Umbilical cord (tissue), 2 donors: ENCODE measurements around the gene SPATA2L. TPM values are rescaled to one million over a fixed set of nuclear protein-coding genes. Genes with fewer than 3 reads are reported as not detected.

Experiments
- DNase-seq: peaks from one replicate; pipeline ENCODE4 v3.0.0-alpha.2; 2015; ENCODE audit warnings: low spot score
- total RNA-seq: library from RNA; depleted of rRNA; stranded (reverse); fragments of >200 nt; gene quantifications from one replicate; pipeline ENCODE4 v1.2.3, GENCODE V29; 2014; ENCODE audit warnings: low replicate concordance; ENCODE audit not compliant: insufficient read depth

SPATA2L gene
- total RNA-seq, 1 donor from 2014 or later = 12.5 TPM

GRCh38 chr16:89729293-89729692, 27.8 kb upstream of the SPATA2L start:
- DNase-seq = no peak

DNA sequence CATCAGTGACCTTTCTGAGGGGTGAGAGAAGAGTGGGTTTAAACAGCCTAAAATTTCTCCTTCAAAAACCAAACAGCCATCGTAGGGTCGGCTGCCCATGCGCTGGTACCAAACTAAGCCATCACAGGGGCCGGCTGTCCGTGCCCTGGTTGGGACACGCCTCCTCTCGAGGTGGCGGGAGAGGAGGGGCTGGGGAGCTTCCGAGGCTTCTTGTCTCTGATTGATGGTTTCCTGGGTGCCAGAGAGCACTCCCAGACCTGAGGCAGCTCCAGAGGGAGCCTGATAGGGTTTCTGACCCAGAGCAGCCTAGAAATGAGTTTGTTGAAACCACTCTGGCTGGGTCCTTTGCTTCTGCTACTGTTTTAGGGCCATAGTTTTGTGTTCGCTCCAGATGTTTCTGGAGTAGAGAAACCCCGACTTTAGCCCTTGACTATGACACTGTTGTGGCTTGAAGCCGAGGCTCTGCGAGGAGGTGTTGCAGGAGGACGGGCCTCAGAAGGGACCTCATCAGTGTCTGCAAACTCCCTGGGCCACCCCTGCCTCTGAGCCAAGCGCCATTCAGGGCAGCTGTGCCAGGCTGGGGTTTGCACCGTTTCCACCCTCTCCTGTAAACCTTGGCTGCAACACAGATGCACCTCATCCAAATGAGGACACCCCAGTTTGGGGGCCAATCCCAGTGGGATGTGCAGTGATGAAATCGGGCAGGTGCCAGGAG, 26.1 kb upstream of the SPATA2L start:
- DNase-seq = no peak

DNA sequence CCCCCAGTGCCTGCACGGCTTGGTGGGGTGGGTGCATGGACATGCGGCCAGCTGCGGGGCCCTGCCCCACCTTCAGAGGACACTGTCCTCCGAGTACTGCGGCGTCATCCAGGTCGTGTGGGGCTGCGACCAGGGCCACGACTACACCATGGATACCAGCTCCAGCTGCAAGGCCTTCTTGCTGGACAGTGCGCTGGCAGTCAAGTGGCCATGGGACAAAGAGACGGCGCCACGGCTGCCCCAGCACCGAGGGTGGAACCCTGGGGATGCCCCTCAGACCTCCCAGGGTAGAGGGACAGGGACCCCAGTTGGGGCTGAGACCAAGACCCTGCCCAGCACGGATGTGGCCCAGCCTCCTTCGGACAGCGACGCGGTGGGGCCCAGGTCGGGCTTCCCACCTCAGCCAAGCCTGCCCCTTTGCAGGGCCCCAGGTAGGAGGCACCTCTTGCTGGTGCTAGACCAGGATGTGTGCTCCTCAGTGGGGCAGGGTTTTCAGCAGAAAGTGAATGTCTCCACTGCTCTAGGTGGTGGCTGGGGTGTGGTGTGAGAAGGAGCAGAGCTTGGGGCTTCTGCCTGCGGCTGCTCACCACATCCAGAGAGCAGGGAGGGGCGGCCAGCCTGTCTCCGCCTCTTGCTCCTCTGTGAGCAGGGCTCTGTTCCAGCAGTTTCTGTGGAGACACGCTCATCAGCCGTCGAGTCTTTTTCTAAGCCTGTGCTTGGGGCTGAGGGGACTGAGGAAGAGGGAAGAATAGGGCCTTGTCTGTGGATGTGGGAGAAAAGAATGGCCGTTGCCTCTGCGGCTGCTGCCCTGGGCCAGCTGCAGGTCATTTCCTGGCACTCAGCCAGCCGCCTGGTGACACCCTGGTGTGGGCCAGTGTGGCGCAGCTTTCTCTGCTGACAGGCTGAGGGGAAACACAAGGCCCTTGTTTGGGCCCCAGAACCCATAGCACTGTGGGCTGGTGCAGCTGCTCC, 22.1 kb upstream of the SPATA2L start:
- peak; percentile 51 for DNase-seq

- peak; percentile 38 for DNase-seq
These were observed 21.1 kb upstream of the SPATA2L start for GRCh38 chr16:89722392-89723278.

DNA sequence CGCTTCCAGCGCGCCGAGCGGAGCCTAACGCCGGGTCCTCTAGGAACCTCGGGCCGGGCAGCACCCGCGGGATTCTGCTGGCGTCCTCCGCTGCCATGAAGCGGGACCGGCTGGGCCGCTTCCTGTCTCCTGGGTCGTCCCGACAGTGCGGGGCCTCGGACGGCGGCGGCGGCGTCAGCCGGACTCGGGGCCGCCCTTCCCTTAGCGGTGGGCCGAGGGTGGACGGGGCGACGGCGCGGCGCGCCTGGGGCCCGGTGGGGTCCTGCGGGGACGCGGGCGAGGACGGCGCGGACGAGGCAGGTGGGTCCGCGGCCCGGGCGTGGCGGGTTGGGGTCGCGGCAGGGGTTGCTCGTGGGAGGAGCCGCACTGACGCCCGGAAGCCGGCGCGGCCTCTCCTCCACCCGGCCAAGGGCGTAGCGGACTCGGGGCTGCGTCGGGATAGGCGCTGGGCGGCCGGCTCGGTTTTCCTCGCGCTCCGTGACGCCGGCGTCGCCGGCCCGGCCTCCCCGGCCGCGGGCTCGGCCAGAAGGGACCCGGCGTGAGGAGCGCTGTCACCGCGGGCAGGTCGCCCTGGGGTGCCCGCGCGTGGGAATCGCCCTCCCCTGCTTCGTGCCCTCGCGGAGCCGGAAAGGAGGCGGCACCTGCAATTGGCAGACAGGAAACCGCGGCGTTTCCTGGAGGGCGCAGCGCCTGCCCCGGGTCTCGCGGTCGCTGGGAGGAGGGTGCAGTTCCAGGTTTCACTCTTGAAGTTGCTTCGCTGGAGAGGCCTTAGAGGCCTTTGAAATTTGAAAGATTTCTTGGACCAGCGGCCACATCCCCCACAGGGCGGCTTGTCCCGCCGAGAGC, 20.3 kb upstream of the SPATA2L start:
- peak; percentile 40 for DNase-seq

- DNase-seq = peak; percentile 90
These were observed 19.5 kb upstream of the SPATA2L start, which contains the start of the genes VPS9D1 and ZNF276 for GRCh38 chr16:89720813-89721545. Gene VPS9D1 (minus strand): TSS chr16:89720898. CDS start chr16:89720861, 37 bp downstream. Gene ZNF276 (plus strand): TSS chr16:89721537. CDS start chr16:89721641, 104 bp downstream.

GRCh38 chr16:89720551-89720812, 19.0 kb upstream of the SPATA2L start:
- no peak for DNase-seq

GRCh38 chr16:89717688-89718505, 16.4 kb upstream of the SPATA2L start:
- DNase-seq = no peak

GRCh38 chr16:89716916-89717687, 15.6 kb upstream of the SPATA2L start:
- no peak for DNase-seq

DNA sequence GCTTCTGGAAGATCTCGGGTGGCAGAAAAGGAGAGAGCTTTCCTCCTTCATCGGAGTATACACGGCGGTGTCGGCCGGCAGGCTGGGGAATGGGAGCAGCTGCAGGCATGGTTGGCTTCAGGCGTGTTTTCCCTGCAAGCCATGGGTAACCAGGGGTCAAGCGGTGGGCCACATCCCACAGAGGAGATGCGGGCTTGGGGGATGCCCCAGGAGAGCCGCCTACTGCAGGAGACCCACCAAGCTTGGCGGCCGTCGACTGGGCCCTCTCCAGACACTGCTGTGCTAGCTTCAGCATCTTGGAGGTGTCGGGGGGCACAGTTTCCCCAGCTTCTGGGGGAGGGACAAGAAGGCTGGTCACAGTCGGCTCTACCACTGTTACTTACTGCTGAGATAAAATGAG, 15.0 kb upstream of the SPATA2L start:
- DNase-seq = no peak

GRCh38 chr16:89712274-89712781, 10.8 kb upstream of the SPATA2L start:
- no peak for DNase-seq

DNA sequence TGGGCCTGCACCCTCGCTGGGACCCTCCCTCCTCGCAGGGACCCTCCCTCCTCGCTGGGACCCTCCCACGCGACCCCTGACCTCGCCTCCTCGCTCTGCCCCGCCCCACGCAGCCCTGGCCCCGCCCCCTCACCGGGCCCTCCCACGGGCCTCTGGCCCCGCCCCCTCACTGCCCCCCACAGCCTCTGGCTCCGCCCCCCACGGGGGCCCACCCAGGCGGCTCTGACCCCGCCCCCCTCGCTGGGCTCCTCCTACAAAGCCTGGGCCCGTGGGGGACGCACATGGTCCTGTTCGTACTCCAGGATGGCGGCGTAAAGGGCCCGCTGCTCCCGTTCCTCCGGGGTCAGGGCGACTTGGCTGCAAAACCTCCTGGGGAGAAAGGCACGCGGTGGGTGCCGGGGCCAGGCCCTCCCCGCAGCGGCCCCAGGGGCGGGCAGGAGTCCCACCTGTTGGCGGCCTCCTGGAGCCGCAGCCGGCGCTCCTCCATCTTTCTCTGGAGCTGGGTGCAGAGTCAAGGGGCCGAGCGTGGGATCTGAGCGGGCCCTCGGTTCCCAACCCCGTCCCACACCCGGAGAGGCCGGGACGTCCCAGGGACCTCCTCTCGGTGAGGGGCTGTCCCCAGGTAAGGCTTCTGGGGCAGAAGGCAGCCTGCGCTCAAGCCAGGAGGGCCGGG, 10.2 kb upstream of the SPATA2L start:
- DNase-seq = no peak

GRCh38 chr16:89710709-89711564, 9.4 kb upstream of the SPATA2L start:
- no peak for DNase-seq

DNA sequence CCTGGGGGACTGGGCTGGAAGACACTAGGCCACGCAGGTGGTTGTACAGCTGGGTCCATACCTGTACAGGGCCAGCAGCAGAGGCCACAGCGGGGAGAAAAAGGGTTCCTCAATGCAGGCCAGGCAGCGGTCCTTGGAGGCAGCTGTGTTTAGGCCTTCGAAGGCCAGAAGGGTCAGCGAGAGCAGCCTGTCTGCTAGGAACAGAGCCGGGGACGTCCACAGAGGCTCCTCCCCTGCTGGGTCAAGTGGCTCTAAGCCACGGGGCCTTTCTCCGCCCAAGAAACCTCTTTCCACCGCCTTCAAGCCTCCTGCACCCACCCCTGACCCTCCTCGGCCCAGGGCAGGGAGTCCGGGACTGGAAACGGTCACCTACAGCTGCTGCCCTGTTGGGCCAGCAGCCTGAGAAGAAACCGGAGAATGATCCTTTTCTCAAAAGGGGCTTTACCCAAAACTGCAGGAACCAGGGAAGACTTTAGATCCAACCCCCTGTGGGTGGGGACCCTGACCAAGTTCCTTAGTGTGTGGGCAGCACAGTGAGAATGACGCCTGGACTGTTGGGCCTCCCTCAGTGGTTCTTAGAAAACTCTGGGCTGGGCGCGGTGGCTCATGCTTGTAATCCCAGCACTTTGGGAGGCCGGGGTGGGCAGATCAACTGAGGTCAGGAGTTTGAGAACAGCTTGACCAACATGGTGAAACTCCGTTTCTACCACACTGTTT, 8.4 kb upstream of the SPATA2L start:
- DNase-seq = no peak

GRCh38 chr16:89709166-89709565, 7.7 kb upstream of the SPATA2L start:
- DNase-seq = no peak

- DNase-seq = no peak
These were observed 7.0 kb upstream of the SPATA2L start for GRCh38 chr16:89708481-89708931.
